Smooth muscle cell of bladder (primary cell): ENCODE data around the gene HIPK1. TPM values are rescaled to one million over a fixed set of nuclear protein-coding genes. Genes with fewer than 3 reads are reported as not detected.

ENCODE experiments used
- total RNA-seq: library from RNA; depleted of rRNA; stranded (reverse); fragments of >200 nt; gene quantifications from 2 replicates; pipeline ENCODE4 v1.2.3, GENCODE V29; 2014

HIPK1 gene
- 16.2 and 17.7 TPM in 2 replicates for total RNA-seq

GRCh38 chr1:113928941-113929749 lies at the start of gene HIPK1:
Gene HIPK1, plus strand, starts transcription at chr1:113929324.

GRCh38 chr1:113887402-113888175 lies 41.5 kb upstream of the HIPK1 start, which contains the start of gene BCL2L15:
Gene BCL2L15, minus strand, starts transcription at chr1:113887581. Its CDS starts 206 bp downstream, at chr1:113887375.

GRCh38 chr1:113904674-113905434 lies 24.3 kb upstream of the HIPK1 start, which contains the start of the genes AP4B1 and DCLRE1B:
Gene AP4B1, minus strand, starts transcription at chr1:113904799. Its CDS starts 82 bp downstream, at chr1:113904717.
Gene DCLRE1B, plus strand, starts transcription at chr1:113905326. Its CDS starts 261 bp downstream, at chr1:113905587.

GRCh38 chr1:113978863-113979702 lies 50.0 kb downstream of the HIPK1 start, which contains the start of gene OLFML3:
Gene OLFML3, plus strand, starts transcription at chr1:113979474. Its CDS starts 43 bp downstream, at chr1:113979517.

Other genes with a start within 250 kb of the HIPK1 start
- gene PHTF1, start 169.8 kb upstream of the HIPK1 start, total RNA-seq, result 29.3 and 32.9 TPM in 2 replicates
- gene RSBN1, start 116.8 kb upstream of the HIPK1 start, total RNA-seq, result 7.9 and 9.0 TPM in 2 replicates
- gene PTPN22, start 57.6 kb upstream of the HIPK1 start, total RNA-seq, result 0.28 and 0.55 TPM in 2 replicates
- 0.09 and 0.14 TPM in 2 replicates for gene BCL2L15, start 41.7 kb upstream of the HIPK1 start, total RNA-seq
- gene AP4B1, start 24.5 kb upstream of the HIPK1 start, total RNA-seq, result 11.7 and 12.4 TPM in 2 replicates
- 0.55 and 0.57 TPM in 2 replicates for gene DCLRE1B, start 24.0 kb upstream of the HIPK1 start, total RNA-seq
- gene OLFML3, start 50.1 kb downstream of the HIPK1 start, total RNA-seq, result 140 and 191 TPM in 2 replicates
- gene SYT6, start 224.5 kb downstream of the HIPK1 start, total RNA-seq, result not detected in 2 replicates